ENCODE data around the gene PAPOLG. TPM values are rescaled to one million over a fixed set of nuclear protein-coding genes. Genes with fewer than 3 reads are reported as not detected.

Gene PAPOLG
- 2.9 TPM for total RNA-seq

DNA sequence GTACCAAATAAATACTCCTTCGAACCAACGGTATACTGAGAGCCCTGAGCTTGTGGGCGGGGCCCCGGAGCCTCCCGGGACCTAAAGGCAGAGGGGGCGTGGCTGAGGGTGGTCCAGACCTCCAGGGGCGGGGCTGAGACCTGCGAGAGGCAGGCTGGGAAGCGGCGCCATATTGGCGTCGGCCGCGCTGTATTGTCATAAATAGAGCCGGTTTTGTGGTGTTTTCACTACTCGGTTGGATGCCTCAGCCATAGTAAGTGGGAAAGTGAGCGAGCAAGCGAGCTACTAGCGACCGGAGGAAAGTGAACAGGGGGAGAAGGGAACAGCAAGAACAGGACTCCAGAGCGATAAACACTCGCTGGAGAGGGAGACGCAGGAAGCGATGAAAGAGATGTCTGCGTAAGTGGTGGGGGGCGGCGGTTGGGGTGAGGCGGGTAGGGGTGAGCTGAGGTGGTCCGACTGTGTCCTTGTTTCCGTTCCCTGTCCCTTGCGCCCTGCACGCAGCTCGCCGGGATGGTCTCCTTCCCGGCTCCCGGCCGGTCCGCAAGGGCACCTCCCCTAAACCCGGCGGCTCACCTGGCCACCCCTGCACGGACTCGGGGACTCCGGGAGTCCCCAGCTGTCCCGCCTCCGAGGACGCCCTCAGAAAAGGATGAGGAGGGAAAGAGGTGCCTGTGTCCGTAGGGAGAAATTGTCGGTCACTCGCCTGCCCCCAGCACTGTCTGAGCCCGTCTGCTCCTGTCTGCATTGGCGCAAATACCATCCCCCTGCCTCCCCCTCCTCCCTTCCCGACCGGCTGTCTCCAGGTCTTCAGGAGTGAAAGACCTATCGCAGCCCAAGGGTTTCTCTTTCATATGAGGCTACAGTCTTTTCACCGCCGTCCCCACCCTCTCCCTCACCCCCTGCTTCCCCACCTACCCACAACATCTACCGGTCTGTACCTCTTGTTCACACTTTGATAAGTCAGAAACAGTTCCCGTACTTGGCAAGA lies at the start of gene PAPOLG:
Gene PAPOLG, plus strand, starts transcription at position 172 of the 991 bp plus-strand sequence. Its CDS starts 211 bp downstream, at position 383.
- DNase-seq (ENCODE audit: low spot score) (peak; percentile 96), ATAC-seq (peak; percentile 99)

DNA sequence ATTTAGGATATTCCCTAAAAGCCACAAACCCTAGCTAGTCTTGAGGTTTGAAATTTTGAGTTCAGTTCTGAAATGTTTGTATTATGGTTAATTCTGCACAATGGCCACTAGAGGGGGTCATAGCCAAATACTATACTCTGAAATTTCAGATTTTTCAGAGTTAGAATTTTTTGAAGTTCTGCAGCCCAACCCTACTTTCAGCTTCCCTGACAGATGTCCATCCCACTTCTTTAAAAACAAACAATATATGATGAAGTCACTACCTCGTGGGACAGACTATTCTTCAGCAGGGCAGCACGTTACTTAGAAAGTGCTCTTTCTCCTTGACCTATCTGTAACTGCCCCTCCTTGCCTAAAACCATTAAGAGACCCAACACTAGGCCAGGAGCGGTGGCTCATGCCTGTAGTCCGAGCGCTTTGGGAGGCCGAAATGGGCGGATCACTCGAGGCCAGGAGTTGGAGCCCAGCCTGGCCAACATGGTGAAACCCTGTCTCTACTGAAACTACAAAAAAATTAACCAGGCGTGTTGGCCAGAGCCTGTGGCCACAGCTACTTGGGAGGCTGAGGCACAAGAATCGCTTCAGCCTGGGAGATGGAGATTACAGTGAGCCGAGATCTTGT lies 48.2 kb upstream of the PAPOLG start:
- ATAC-seq (peak; percentile 87), DNase-seq (ENCODE audit: low spot score) (peak; percentile 33)

DNA sequence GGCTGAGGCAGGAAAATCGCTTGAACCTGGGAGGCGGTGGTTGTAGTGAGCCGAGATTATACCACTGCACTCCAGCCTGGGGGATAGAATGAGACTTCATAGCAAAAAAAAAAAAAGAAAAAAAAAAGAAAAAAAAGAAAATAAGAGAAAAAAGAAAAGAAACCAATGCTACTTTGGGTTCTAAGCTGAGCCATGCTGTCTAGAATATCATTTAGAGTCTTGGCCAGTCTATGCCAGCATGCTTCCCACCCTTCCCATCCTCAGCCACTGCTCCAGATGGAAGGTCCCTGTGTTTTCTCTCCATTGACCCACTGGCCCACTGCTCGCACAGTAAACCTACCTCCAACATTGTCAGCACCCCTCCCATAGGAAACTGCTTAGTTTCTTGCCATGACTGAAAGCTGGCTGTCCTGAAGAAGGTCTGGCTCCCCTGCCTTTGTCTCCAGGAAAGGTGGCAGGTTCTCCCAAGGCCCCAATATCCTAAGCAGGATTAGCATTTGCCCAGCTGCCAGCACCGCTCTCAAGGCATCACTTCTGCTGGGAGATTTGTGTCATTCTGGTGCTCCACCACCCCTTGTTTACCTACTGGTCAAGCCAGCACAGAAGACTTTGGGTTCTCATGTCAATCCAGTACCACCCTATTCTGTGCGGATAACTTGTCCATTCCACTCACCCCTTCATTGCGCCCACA lies 47.3 kb upstream of the PAPOLG start:
- ATAC-seq: no peak
- DNase-seq (ENCODE audit: low spot score): peak; percentile 19

DNA sequence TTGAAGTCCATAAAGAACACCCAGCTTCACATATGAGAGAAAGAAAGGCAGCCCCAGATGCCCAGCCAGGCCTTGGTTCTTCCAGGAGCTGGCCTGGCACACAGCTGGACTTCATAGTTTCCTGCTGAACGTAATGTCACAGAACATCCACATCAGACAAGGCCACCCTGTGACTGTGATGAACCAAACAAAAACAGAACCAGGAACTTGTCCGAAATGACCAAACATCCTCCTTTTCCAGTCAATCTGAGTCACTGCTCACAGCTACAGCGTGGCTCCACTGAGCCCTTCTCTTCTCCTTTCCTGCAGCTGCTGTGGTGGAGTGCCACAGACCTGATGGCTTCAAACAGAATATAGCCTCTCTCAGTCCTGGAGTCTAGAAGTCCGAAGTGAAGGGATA lies 45.4 kb upstream of the PAPOLG start:
- DNase-seq (ENCODE audit: low spot score): peak; percentile 37
- ATAC-seq: peak; percentile 51

DNA sequence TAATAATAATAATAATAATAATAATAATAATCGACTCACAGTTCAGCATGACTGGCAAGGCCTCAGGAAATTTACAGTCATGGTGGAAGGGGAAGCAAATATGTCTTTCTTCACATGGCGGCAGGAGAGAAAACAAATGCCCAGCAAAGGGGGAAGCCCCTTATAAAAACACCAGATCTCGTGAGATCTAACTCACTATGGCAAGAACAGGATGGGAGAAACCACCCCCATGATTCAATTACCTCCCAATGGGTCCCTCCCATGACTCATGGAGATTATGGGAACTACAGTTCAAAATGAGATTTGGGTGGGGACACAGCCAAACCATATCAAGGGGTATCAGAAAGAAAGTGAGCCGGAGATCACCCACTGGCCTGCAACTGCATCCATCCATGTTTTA lies 40.5 kb upstream of the PAPOLG start:
- DNase-seq (ENCODE audit: low spot score): peak; percentile 2

DNA sequence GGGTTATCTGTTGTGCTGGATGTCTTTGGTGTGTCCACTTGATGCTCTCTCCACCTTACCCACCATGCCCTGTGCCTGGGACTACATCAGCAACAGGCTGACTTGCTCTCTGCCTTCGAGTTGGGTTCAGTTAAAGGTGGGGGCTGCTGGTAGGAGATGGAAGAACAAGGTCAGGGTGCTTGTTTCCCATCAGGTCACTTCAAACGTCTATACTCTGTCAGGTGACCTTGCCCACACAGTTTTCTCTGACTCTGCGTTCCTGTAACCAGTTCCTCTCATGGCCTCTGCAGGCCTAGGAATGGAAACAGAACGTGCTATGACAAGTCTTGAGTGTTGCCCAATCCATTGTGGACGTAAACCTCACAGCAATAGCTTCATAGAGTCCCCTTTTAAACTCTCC lies 38.4 kb upstream of the PAPOLG start:
- DNase-seq (ENCODE audit: low spot score) (peak; percentile 31), ATAC-seq (peak; percentile 40)

More for the DNA sequence above, 40.5 kb upstream of the PAPOLG start:
- no peak for ATAC-seq

- no peak for DNase-seq (ENCODE audit: low spot score)
- no peak for ATAC-seq
These were observed 36.7 kb upstream of the PAPOLG start for GRCh38 chr2:60719331-60719730.

GRCh38 chr2:60725466-60725865 lies 30.6 kb upstream of the PAPOLG start:
- ATAC-seq (no peak), DNase-seq (ENCODE audit: low spot score) (no peak)

DNA sequence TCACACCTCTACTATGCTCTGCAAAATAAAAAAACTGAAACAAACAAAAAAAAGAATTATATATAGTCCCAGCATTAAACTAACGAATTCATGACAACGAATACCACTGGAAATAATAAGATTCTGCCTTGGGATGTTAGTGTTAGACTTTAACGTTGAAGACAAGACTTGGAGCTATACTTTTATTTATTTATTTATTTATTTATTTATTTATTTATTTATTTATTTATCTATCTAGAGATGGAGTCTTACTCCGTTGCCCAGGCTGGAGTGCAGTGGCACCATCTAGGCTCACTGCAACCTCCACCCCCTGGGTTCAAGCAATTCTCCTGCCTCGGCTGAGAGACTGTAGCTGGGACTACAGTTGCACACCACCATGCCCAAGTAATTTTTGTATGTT lies 27.2 kb upstream of the PAPOLG start:
- ATAC-seq (no peak), DNase-seq (ENCODE audit: low spot score) (no peak)

GRCh38 chr2:60735496-60736250 lies 20.4 kb upstream of the PAPOLG start:
- ATAC-seq: peak; percentile 39
- no peak for DNase-seq (ENCODE audit: low spot score)

GRCh38 chr2:60738679-60739078 lies 17.4 kb upstream of the PAPOLG start:
- DNase-seq (ENCODE audit: low spot score): no peak
- no peak for ATAC-seq

GRCh38 chr2:60739156-60739555 lies 16.9 kb upstream of the PAPOLG start:
- DNase-seq (ENCODE audit: low spot score): no peak
- ATAC-seq: no peak

DNA sequence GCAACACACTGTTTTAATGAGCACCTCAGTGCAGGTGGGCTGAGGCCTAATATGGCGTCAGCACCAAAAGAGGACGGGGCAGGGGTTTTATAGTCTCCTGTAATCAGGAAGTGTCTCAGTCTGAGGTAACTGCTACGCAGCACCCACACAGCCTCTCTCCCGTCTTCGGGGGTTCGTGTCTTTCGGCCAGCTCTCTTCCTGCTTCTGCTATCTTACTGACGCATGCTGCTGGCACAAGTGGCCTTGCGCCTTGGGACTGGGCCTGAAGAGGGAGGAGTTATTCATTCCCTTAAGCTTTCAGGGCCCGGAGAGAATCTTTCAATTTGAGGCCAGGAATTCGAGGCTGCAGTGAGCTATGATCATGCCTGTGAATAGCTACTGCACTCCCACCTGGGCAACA lies 14.5 kb upstream of the PAPOLG start:
- ATAC-seq (no peak), DNase-seq (ENCODE audit: low spot score) (no peak)

DNA sequence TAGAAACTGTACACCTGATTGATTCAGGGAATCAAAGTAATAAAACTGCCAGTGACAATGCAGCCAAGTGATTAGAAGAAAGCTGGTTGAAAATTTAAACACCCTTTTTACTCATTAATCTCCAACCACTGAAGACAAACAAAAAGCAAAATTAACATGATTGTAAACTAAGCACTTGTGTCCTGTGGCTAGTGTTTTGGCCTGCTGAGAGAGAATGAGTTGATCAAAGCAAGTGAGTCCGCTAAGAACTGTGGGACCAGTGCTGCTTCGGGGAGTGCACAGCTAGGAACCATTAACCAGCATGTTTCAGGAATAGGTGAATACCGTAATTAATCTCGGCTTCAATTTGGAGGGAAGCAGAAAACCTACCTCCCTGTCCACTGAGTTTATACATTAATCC lies 13.6 kb upstream of the PAPOLG start:
- ATAC-seq: no peak

DNA sequence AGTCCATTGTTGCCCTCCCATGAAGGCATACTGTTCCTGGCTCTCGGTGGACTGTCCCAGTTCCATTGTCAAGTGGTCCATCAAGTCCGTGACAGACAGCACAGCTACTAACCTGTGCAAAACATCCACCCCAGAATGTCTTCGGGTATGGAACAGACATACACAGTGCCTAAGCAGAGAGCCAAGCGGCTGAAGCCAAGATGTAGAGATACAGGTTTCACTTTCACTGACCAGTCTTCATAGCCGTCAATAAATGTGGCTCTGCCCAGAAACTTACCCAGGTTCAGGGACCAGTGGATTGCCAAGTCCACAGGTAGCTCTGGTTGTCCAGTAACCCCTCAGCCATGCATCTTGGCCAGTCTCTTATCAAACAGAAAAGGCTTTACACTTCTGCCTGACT lies 10.7 kb upstream of the PAPOLG start:
- ATAC-seq: peak; percentile 19
- DNase-seq (ENCODE audit: low spot score): no peak

More for the DNA sequence above, 13.6 kb upstream of the PAPOLG start:
- no peak for DNase-seq (ENCODE audit: low spot score)

- DNase-seq (ENCODE audit: low spot score): no peak
- no peak for ATAC-seq
These were observed 10.3 kb upstream of the PAPOLG start for GRCh38 chr2:60745761-60746160.

GRCh38 chr2:60746318-60746717 lies 9.8 kb upstream of the PAPOLG start:
- DNase-seq (ENCODE audit: low spot score): no peak
- ATAC-seq: no peak

- DNase-seq (ENCODE audit: low spot score) (no peak), ATAC-seq (no peak)
These were observed 3.6 kb downstream of the PAPOLG start for GRCh38 chr2:60759654-60760053.

GRCh38 chr2:60764736-60765534 lies 8.9 kb downstream of the PAPOLG start:
- ATAC-seq (no peak), DNase-seq (ENCODE audit: low spot score) (no peak)

GRCh38 chr2:60766283-60766682 lies 10.2 kb downstream of the PAPOLG start:
- DNase-seq (ENCODE audit: low spot score): no peak
- ATAC-seq: no peak

All from left lobe of liver (tissue), 2 donors.